Stimulated activated effector memory CD8-positive, alpha-beta T cell treated with anti-CD3 and anti-CD28 coated beads, Interleukin-12 subunit alpha, Interleukin-12 subunit beta, amount 100 ng/mL, for 72 hours (primary cell): ENCODE measurements around the gene RETN.
A peak's percentile ranks its signal among the peaks of the same experiment; 100 is the strongest.

Experiments
- ATAC-seq: fragments of 150-1000 bp; cut with Tn5 transposase; 2 replicates; pipeline ENCODE4 v1.10.0; 2021
- DNase-seq, 2 donors: peaks; one replicate each; pipeline ENCODE4 v3.0.0; 2021 to 2022; ENCODE audit warnings: low spot score in 2 of 2
- H3K27ac Mint-ChIP-seq: one replicate; pipeline ENCODE4 v1.8.0; 2022; ENCODE audit warnings: mild to moderate bottlenecking, mixed read lengths
- H3K36me3 Mint-ChIP-seq: one replicate; pipeline ENCODE4 v1.8.0; 2022; ENCODE audit warnings: mild to moderate bottlenecking, mixed read lengths
- H3K4me1 Mint-ChIP-seq: one replicate; pipeline ENCODE4 v1.8.0; 2022; ENCODE audit warnings: mixed read lengths
- H3K4me3 Mint-ChIP-seq: one replicate; pipeline ENCODE4 v1.8.0; 2022; ENCODE audit warnings: mild to moderate bottlenecking, mixed read lengths
- H3K9me3 Mint-ChIP-seq: one replicate; pipeline ENCODE4 v1.8.0; 2022; ENCODE audit warnings: mixed read lengths

Gene RETN

GRCh38 chr19:7701654-7702457 lies 33.0 kb downstream of the RETN start, which contains the start of gene FCER2:
Gene FCER2 (minus strand): TSS chr19:7702131. CDS start chr19:7699760, 2,371 bp downstream.
- H3K9me3 Mint-ChIP-seq, result no peaks in the 10 kb centered on the region
- ATAC-seq (no peak), DNase-seq (no peak)
- H3K4me3 Mint-ChIP-seq, result no peak within 1 kb of the TSS
- H3K36me3 Mint-ChIP-seq, result peaks cover 20% of the 10 kb centered on the region
- H3K4me1 Mint-ChIP-seq, result peaks cover 50% of the 10 kb centered on the region
- H3K27ac Mint-ChIP-seq, result peak within 1 kb of the TSS; percentile 65

- Mint-ChIP-seq H3K36me3 (peaks cover 16% of the 10 kb centered on the region), H3K27ac (peak overlapping the region; percentile 43), H3K4me3 (no peak overlapping the region), H3K9me3 (no peaks in the 10 kb centered on the region), H3K4me1 (peaks cover 53% of the 10 kb centered on the region)
- no peak for ATAC-seq
- DNase-seq, result no peak
Measured at GRCh38 chr19:7703332-7703731, 34.5 kb downstream of the RETN start.

DNA sequence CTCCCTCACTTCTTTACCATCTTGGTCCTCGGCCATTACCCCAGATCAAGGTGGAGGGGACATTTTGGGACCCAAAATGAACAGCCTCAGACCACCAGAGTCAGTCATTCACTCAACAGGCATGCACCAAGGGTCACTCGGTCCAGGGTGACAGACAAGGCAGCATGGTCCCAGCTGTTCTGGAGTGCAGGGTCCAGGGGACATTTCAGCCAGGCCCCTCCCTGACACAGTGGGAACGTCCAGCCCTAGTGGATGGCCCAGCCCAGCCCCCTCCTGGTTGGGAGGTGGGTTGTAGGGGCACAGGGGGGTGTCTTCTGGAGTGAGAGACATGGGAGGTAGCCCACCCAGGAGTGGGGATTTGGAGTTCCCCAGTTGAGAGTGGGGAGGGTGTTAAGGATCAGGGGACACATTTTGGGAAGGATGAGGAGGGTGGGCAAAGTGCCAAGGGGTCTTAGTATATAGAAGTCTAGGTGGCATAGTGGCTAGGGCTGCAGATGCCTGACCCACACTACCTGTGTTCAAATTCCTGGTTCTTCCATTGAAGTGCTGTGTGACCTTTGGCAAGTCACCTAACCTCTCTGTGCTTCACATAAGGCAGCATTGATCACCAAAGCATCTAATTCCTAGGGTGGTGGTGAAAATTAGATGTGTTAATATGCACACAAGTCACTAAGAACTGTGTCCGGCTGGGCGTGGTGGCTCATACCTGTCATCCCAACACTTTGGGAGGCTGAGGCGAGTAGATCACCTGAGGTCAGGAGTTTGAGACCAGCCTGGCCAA lies 35.6 kb downstream of the RETN start:
- Mint-ChIP-seq H3K4me1 (peaks cover 45% of the 10 kb centered on the region), H3K4me3 (no peak overlapping the region), H3K9me3 (no peaks in the 10 kb centered on the region), H3K36me3 (peaks cover 10% of the 10 kb centered on the region), H3K27ac (no peak overlapping the region)
- DNase-seq, result no peak
- ATAC-seq, result no peak

- peaks cover 8% of the 10 kb centered on the region for H3K36me3 Mint-ChIP-seq
- ATAC-seq, result peak; percentile 91
- peak overlapping the region; percentile 56 for H3K4me3 Mint-ChIP-seq
- no peaks in the 10 kb centered on the region for H3K9me3 Mint-ChIP-seq
- H3K27ac Mint-ChIP-seq, result no peak overlapping the region
- H3K4me1 Mint-ChIP-seq, result peaks cover 37% of the 10 kb centered on the region
- DNase-seq, result peak; percentile 47 to 75
Measured at GRCh38 chr19:7705387-7706187, 36.7 kb downstream of the RETN start.

GRCh38 chr19:7706188-7706954 lies 37.5 kb downstream of the RETN start:
- no peak for ATAC-seq
- no peaks in the 10 kb centered on the region for H3K9me3 Mint-ChIP-seq
- DNase-seq, result peak in 1 of 2 donors; percentile 53
- no peak overlapping the region for H3K27ac Mint-ChIP-seq
- H3K4me3 Mint-ChIP-seq, result peak overlapping the region; percentile 56
- peaks cover 8% of the 10 kb centered on the region for H3K36me3 Mint-ChIP-seq
- peaks cover 37% of the 10 kb centered on the region for H3K4me1 Mint-ChIP-seq

DNA sequence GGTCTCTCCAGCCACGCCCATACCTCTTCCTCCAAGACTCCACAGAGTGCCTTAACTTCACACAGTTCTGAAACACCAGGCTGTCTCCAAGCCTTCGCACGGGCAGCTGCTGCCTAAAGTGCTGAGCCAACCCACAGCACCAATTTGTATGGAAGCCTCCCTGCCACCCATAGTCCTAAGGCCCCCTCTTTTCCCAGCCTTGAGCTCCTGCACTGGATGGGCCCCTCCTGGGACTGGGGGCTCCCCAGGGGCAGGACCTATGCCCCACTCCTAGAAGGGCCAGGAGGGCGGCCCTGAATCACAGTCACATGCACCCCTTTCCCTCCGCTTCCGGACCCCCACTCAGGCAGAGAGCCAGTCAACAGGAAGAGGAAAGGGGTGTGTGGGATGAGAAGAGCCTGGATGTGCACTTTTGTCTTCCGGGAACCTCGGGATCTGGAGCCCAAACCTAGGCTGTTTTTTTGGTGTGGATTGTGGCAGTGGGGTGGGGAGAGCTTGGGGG lies 38.2 kb downstream of the RETN start:
- Mint-ChIP-seq H3K4me3 (peak overlapping the region; percentile 56), H3K36me3 (peaks cover 8% of the 10 kb centered on the region), H3K4me1 (peaks cover 34% of the 10 kb centered on the region), H3K27ac (peak overlapping the region; percentile 39), H3K9me3 (no peaks in the 10 kb centered on the region)
- ATAC-seq (no peak), DNase-seq (no peak)

GRCh38 chr19:7709932-7710460 lies 41.1 kb downstream of the RETN start:
- ATAC-seq (no peak), DNase-seq (no peak)
- no peak overlapping the region for H3K27ac Mint-ChIP-seq
- no peaks in the 10 kb centered on the region for H3K9me3 Mint-ChIP-seq
- no peaks in the 10 kb centered on the region for H3K36me3 Mint-ChIP-seq
- no peak overlapping the region for H3K4me3 Mint-ChIP-seq
- peaks cover 26% of the 10 kb centered on the region for H3K4me1 Mint-ChIP-seq

GRCh38 chr19:7710616-7711015 lies 41.8 kb downstream of the RETN start:
- Mint-ChIP-seq H3K4me1 (peaks cover 22% of the 10 kb centered on the region), H3K9me3 (no peaks in the 10 kb centered on the region), H3K4me3 (no peak overlapping the region), H3K36me3 (no peaks in the 10 kb centered on the region), H3K27ac (no peak overlapping the region)
- ATAC-seq (no peak), DNase-seq (no peak)

GRCh38 chr19:7715671-7716070 lies 46.8 kb downstream of the RETN start:
- no peak for ATAC-seq
- H3K36me3 Mint-ChIP-seq, result no peaks in the 10 kb centered on the region
- H3K4me3 Mint-ChIP-seq, result no peak overlapping the region
- no peaks in the 10 kb centered on the region for H3K4me1 Mint-ChIP-seq
- H3K9me3 Mint-ChIP-seq, result no peaks in the 10 kb centered on the region
- H3K27ac Mint-ChIP-seq, result no peak overlapping the region
- no peak for DNase-seq

GRCh38 chr19:7716762-7717161 lies 47.9 kb downstream of the RETN start:
- H3K4me3 Mint-ChIP-seq, result no peak overlapping the region
- no peak overlapping the region for H3K27ac Mint-ChIP-seq
- H3K9me3 Mint-ChIP-seq, result no peaks in the 10 kb centered on the region
- ATAC-seq, result no peak
- H3K36me3 Mint-ChIP-seq, result no peaks in the 10 kb centered on the region
- no peaks in the 10 kb centered on the region for H3K4me1 Mint-ChIP-seq
- no peak for DNase-seq

- Mint-ChIP-seq H3K9me3 (no peaks in the 10 kb centered on the region), H3K4me3 (no peak overlapping the region), H3K4me1 (no peaks in the 10 kb centered on the region), H3K27ac (peak overlapping the region; percentile 37), H3K36me3 (no peaks in the 10 kb centered on the region)
- ATAC-seq, result no peak
- no peak for DNase-seq
Measured at GRCh38 chr19:7718668-7719067, 49.8 kb downstream of the RETN start.
